ENCODE results near the gene TENT4B. TPM values are rescaled to one million over a fixed set of nuclear protein-coding genes. Genes with fewer than 3 reads are reported as not detected.

The TENT4B gene
- 28.6 and 29.3 TPM in 2 replicates for total RNA-seq (2022)
- percentile 84 among the genes with signal in this experiment for Bru-seq, nascent RNA
- percentile 88 among the genes with signal in this experiment for BruChase-seq, experiment 1, labeled RNA remaining after a 2-hour chase
- percentile 83 among the genes with signal in this experiment for BruChase-seq, experiment 2, labeled RNA remaining after a 6-hour chase
- long read RNA-seq, partial matches to known transcripts, result 6 of 34 reads
- long read RNA-seq, other reads (novel, unspliced or antisense), result 28 of 34 reads

- intact Hi-C loops (cut with micrococcal nuclease; ENCODE audit: unreplicated experiment), result loop anchor here (1.0 kb wide), 1 partner anchor 39 kb away; no protein-coding TSS in a partner anchor
Measured at GRCh38 chr16:50152807-50153595, at the start of gene TENT4B. TSS of gene TENT4B (plus strand) at chr16:50153306. CDS start at chr16:50153622, 316 bp downstream.

DNA sequence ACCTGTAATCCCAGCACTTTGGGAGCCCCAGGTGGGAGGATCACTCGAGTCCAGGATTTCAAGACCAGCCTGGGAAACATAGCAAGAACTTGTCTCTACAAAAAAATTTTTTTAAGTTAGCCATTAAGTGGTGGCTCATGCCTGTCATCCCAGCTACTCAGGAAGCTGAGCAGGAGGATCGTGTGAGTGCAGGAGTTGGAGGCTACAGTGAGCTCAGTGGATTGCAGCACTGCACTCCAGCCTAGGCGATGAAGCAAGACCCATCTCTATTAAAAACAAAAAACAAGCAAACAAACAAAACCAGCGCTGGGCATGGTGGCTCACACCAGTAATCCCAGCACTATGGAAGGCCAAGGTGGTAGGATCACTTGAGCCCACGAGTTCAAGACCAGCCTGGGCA lies 49.3 kb upstream of the TENT4B start:
- Mint-ChIP-seq H3K27ac (ENCODE audit: unreplicated experiment) (no peak overlapping the region), H3K9me3 (ENCODE audit: unreplicated experiment) (no peaks in the 10 kb centered on the region), H3K27me3 (ENCODE audit: insufficient read depth, unreplicated experiment) (no peaks in the 10 kb centered on the region), H3K4me3 (ENCODE audit: unreplicated experiment) (no peak overlapping the region), H3K36me3 (ENCODE audit: insufficient read depth, unreplicated experiment) (peaks cover 40% of the 10 kb centered on the region), H3K4me1 (ENCODE audit: low read depth, unreplicated experiment) (no peaks in the 10 kb centered on the region)
- TF ChIP-seq CTCF (IDR thresholded peaks at IDR 0.05; ENCODE audit: insufficient read depth in 1 of 2, low read depth in 1 of 2, low read length in 1 of 2, severe bottlenecking in 1 of 2, unreplicated experiment in 1 of 2), result no peak
- no peak overlapping the region for H3K4me3 ChIP-seq (ENCODE audit: low read depth, low read length)
- POLR2A ChIA-PET, result no interaction called here
- no peaks in the 10 kb centered on the region for H3K27me3 ChIP-seq (replicated peaks; ENCODE audit: control insufficient read depth, insufficient read depth, low read length)
- 0 out of 2 replicates have a peak, but pooled peaks cover 2% of the 10 kb centered on the region for H3K36me3 ChIP-seq (ENCODE audit: control insufficient read depth, insufficient read depth, low read length)
- no TSS peak for BruUV-seq (replicated peaks)
- no peaks in the 10 kb centered on the region for H3K4me1 ChIP-seq
- CTCF ChIA-PET, result no interaction called here
- DNase-seq, result no peak
- no peaks in the 10 kb centered on the region for H3K9me3 ChIP-seq
- intact Hi-C loops (cut with micrococcal nuclease; ENCODE audit: unreplicated experiment), result no loop called here

More at GRCh38 chr16:50152807-50153595, at the start of gene TENT4B:
- Histone ChIP-seq H3K27me3 (replicated peaks; ENCODE audit: control insufficient read depth, insufficient read depth, low read length) (no peaks in the 10 kb centered on the region), H3K9me3 (no peaks in the 10 kb centered on the region), H3K4me3 (ENCODE audit: low read depth, low read length) (peak within 1 kb of the TSS; percentile 97), H3K4me1 (peaks cover 16% of the 10 kb centered on the region), H3K36me3 (ENCODE audit: control insufficient read depth, insufficient read depth, low read length) (no peaks in the 10 kb centered on the region; the same call in 1 of the 2 replicates)
- Mint-ChIP-seq H3K4me3 (ENCODE audit: unreplicated experiment) (peak within 1 kb of the TSS; percentile 78), H3K9me3 (ENCODE audit: unreplicated experiment) (no peaks in the 10 kb centered on the region), H3K4me1 (ENCODE audit: low read depth, unreplicated experiment) (peaks cover 15% of the 10 kb centered on the region), H3K27ac (ENCODE audit: unreplicated experiment) (peak within 1 kb of the TSS; percentile 87), H3K36me3 (ENCODE audit: insufficient read depth, unreplicated experiment) (peaks cover 16% of the 10 kb centered on the region), H3K27me3 (ENCODE audit: insufficient read depth, unreplicated experiment) (no peaks in the 10 kb centered on the region)
- no TSS peak for BruUV-seq (replicated peaks)
- DNase-seq, result peak; percentile 90 to 92
- no peak for TF ChIP-seq CTCF (IDR thresholded peaks at IDR 0.05; ENCODE audit: insufficient read depth in 1 of 2, low read depth in 1 of 2, low read length in 1 of 2, severe bottlenecking in 1 of 2, unreplicated experiment in 1 of 2)
- CTCF ChIA-PET, result interaction anchor here (1.3 kb wide), 1 partner anchor 128 kb away, joined by 9 read pairs; the partner anchor contains the start of gene CNEP1R1
- POLR2A ChIA-PET, result no interaction called here

GRCh38 chr16:50114357-50115129 lies 38.6 kb upstream of the TENT4B start:
- peak; percentile 53 to 69 for DNase-seq

More at GRCh38 chr16:50114357-50115129, 38.6 kb upstream of the TENT4B start:
- no peak for TF ChIP-seq CTCF (IDR thresholded peaks at IDR 0.05; ENCODE audit: insufficient read depth in 1 of 2, low read depth in 1 of 2, low read length in 1 of 2, severe bottlenecking in 1 of 2, unreplicated experiment in 1 of 2)
- no peaks in the 10 kb centered on the region for H3K9me3 ChIP-seq
- Mint-ChIP-seq H3K36me3 (ENCODE audit: insufficient read depth, unreplicated experiment) (no peaks in the 10 kb centered on the region), H3K9me3 (ENCODE audit: unreplicated experiment) (no peaks in the 10 kb centered on the region), H3K4me3 (ENCODE audit: unreplicated experiment) (no peak overlapping the region), H3K27ac (ENCODE audit: unreplicated experiment) (peak overlapping the region; percentile 15), H3K27me3 (ENCODE audit: insufficient read depth, unreplicated experiment) (no peaks in the 10 kb centered on the region), H3K4me1 (ENCODE audit: low read depth, unreplicated experiment) (no peaks in the 10 kb centered on the region)
- ChIA-PET CTCF (interaction anchor here (0.6 kb wide), 1 partner anchor 254 kb away, joined by 3 read pairs; the partner anchor contains the start of gene BRD7), POLR2A (no interaction called here)
- BruUV-seq (replicated peaks), result no TSS peak
- no peak overlapping the region for H3K4me3 ChIP-seq (ENCODE audit: low read depth, low read length)
- intact Hi-C loops (cut with micrococcal nuclease; ENCODE audit: unreplicated experiment), result loop anchor here (1.0 to 5.0 kb wide), 2 partner anchors 38 to 98 kb away; no protein-coding TSS in a partner anchor
- H3K36me3 ChIP-seq (ENCODE audit: control insufficient read depth, insufficient read depth, low read length), result no peaks in the 10 kb centered on the region
- H3K27me3 ChIP-seq (replicated peaks; ENCODE audit: control insufficient read depth, insufficient read depth, low read length), result no peaks in the 10 kb centered on the region
- peaks cover 12% of the 10 kb centered on the region for H3K4me1 ChIP-seq
